GM10266 (cell line): ENCODE measurements around the gene RMDN2.

Experiments
- DNase-seq: peaks from one replicate; pipeline ENCODE4 v3.0.0; 2012; ENCODE audit errors: extremely low spot score
- CTCF ChIP-seq: IDR thresholded peaks from 2 replicates; pipeline ENCODE4 v1.5.1; 2012; ENCODE audit warnings: mild to moderate bottlenecking, low read depth; ENCODE audit not compliant: control insufficient read depth, insufficient read depth; ENCODE audit errors: missing control alignments

RMDN2 gene

GRCh38 chr2:37891846-37892435 is 33.1 kb upstream of the RMDN2 start:
- DNase-seq, result no peak
- no peak for TF ChIP-seq CTCF

- peak; percentile 54 for DNase-seq
- no peak for TF ChIP-seq CTCF
Observed at GRCh38 chr2:37892436-37893114, 32.5 kb upstream of the RMDN2 start.

GRCh38 chr2:37893327-37893726 is 31.8 kb upstream of the RMDN2 start:
- DNase-seq, result no peak
- no peak for TF ChIP-seq CTCF

- no peak for DNase-seq
- no peak for TF ChIP-seq CTCF
Observed at GRCh38 chr2:37894047-37894446, 31.0 kb upstream of the RMDN2 start.

GRCh38 chr2:37894601-37895000 is 30.5 kb upstream of the RMDN2 start:
- TF ChIP-seq CTCF, result no peak
- DNase-seq, result no peak

GRCh38 chr2:37895140-37895539 is 29.9 kb upstream of the RMDN2 start:
- TF ChIP-seq CTCF, result no peak
- no peak for DNase-seq

- TF ChIP-seq CTCF, result peak; percentile 38
- peak; percentile 24 for DNase-seq
Observed at GRCh38 chr2:37896319-37896718, 28.8 kb upstream of the RMDN2 start.
